VCaP (cell line): ENCODE data around the gene AGXT2.
"Not testable (repeated sequence)": the region's sequence is repeated elsewhere in the genome, so short reads cannot be mapped to it uniquely, and the experiment has no call there.

Source experiments
- H3K27ac ChIP-seq: fragments of 450-650 bp; 2 replicates; pipeline ENCODE4 v1.5.1; 2017
- CTCF ChIP-seq: fragments of 450-650 bp; conservative IDR thresholded peaks from 2 replicates; pipeline ENCODE4 v1.5.1; 2017; ENCODE audit warnings: mild to moderate bottlenecking, moderate library complexity

Gene AGXT2

GRCh38 chr5:35042781-35043180 is 5.0 kb downstream of the AGXT2 start:
- no peak for TF ChIP-seq CTCF
- no peak overlapping the region for H3K27ac ChIP-seq

- H3K27ac ChIP-seq: no peak overlapping the region
- no peak for TF ChIP-seq CTCF
Measured at GRCh38 chr5:35041261-35041660, 6.5 kb downstream of the AGXT2 start.

- no peak for TF ChIP-seq CTCF
- H3K27ac ChIP-seq: no peak overlapping the region
Measured at GRCh38 chr5:35038891-35039290, 8.9 kb downstream of the AGXT2 start.

GRCh38 chr5:35036536-35036935 is 11.2 kb downstream of the AGXT2 start:
- no peak for TF ChIP-seq CTCF

GRCh38 chr5:35035929-35036328 is 11.8 kb downstream of the AGXT2 start:
- not testable (repeated sequence) for H3K27ac ChIP-seq

More at GRCh38 chr5:35036536-35036935, 11.2 kb downstream of the AGXT2 start:
- no peak overlapping the region for H3K27ac ChIP-seq

- TF ChIP-seq CTCF: no peak
- no peak overlapping the region for H3K27ac ChIP-seq
Measured at GRCh38 chr5:35035271-35035670, 12.5 kb downstream of the AGXT2 start.

GRCh38 chr5:35032356-35032755 is 15.4 kb downstream of the AGXT2 start:
- TF ChIP-seq CTCF: no peak
- H3K27ac ChIP-seq: no peak overlapping the region

- no peak for TF ChIP-seq CTCF
- no peak overlapping the region for H3K27ac ChIP-seq
Measured at GRCh38 chr5:35031276-35031675, 16.5 kb downstream of the AGXT2 start.
